Thyroid gland (tissue), 4 donors: ENCODE data around the gene SIAH3.

Experiments used
- POLR2A ChIP-seq, 2 donors: fragments of 450-650 bp; IDR thresholded peaks; one replicate each; pipeline ENCODE4 v1.6.1; 2017; ENCODE audit warnings: antibody characterized with exemption in 2 of 2, mild to moderate bottlenecking in 2 of 2, moderate library complexity in 1 of 2
- TF ChIP-seq, protein P1 (sequence below), 6 experiments: fragments of 200-600 bp in 3 of 6; fragments of 450-650 bp in 3 of 6; sonication (generic) in 3 of 6; IDR thresholded peaks; one replicate each; pipeline ENCODE4 v1.5.1; 2016 to 2019; ENCODE audit warnings: antibody characterized with exemption in 6 of 6, mild to moderate bottlenecking in 2 of 6, inconsistent platforms in 1 of 6, moderate library complexity in 1 of 6

DNA sequence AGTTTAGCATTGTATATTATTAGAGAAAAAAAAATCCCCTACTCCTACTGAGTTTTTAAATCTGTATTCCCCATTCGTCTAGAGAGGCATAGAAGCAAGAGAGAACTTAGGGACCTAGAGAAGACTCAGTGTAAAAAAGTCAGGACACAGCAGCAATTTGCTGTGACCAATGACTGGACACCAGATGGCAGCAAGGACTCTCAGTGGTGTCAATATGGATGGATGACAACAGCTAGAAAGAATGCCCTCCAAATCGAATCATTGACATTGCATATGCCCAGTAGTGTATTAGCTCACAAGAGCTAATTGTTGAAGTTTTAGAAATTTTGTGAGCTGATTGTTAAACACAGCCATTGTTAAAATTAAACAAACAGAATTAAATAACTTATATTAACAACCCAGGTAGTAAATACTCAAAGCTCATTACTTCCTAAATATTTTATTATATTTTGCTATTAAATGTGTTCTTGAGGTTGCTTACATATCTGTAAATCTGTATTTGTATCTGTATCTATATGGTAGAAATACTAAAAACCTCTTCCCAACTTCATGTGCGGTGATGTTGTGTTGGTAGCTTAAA, 43.9 kb downstream of the SIAH3 start:
- TF ChIP-seq, protein P1, sequence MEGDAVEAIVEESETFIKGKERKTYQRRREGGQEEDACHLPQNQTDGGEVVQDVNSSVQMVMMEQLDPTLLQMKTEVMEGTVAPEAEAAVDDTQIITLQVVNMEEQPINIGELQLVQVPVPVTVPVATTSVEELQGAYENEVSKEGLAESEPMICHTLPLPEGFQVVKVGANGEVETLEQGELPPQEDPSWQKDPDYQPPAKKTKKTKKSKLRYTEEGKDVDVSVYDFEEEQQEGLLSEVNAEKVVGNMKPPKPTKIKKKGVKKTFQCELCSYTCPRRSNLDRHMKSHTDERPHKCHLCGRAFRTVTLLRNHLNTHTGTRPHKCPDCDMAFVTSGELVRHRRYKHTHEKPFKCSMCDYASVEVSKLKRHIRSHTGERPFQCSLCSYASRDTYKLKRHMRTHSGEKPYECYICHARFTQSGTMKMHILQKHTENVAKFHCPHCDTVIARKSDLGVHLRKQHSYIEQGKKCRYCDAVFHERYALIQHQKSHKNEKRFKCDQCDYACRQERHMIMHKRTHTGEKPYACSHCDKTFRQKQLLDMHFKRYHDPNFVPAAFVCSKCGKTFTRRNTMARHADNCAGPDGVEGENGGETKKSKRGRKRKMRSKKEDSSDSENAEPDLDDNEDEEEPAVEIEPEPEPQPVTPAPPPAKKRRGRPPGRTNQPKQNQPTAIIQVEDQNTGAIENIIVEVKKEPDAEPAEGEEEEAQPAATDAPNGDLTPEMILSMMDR (IDR thresholded peaks at IDR 0.05), result peak; percentile 13 to 85 (median 62)
- no peak for TF ChIP-seq POLR2A (IDR thresholded peaks at IDR 0.05)
